Dermis blood vessel endothelial cell (primary cell): ENCODE data around the gene AKT3. TPM values are rescaled to one million over a fixed set of nuclear protein-coding genes. Genes with fewer than 3 reads are reported as not detected.
A peak's percentile ranks its signal among the peaks of the same experiment; 100 is the strongest.

Source experiments
- DNase-seq: peaks from one replicate; pipeline ENCODE4 v3.0.0; 2010
- total RNA-seq: library from RNA; depleted of rRNA; stranded (reverse); fragments of >200 nt; gene quantifications from 2 replicates; pipeline ENCODE4 v1.2.3, GENCODE V29; 2014

Gene AKT3
- total RNA-seq, 1 donor from 2014 or later = 86.4 TPM

DNA sequence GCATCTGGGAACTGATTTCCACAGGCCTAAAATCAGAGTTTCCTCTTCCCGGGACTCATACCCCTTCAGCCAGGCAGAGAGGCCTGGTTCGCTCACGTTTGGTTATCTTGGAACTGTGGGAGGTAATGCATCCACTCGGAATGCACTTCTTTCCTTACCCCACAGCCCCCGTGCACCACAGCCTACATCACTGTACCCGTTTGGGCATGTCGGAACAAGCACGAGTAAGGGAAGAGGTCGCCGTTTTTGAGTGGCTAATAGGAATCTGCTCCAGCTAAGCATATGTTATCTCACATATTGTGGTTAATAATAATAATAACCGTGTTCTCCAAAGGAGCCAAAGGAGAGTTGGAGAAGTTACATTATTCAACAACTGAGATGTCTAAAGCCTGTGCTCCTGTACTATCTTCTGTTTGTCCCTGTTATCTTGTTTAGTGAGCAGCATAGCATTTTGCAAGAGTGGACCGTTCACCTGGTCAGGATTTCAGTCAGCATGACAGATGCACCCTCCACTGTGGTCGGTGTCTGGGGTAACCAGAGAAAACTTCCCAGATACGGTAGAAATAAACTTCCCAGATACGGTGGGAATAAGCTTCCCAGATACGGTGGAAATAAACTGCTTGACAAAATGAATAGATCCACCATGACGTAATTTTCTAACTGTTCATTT, 395.6 kb downstream of the AKT3 start:
- no peak for DNase-seq

DNA sequence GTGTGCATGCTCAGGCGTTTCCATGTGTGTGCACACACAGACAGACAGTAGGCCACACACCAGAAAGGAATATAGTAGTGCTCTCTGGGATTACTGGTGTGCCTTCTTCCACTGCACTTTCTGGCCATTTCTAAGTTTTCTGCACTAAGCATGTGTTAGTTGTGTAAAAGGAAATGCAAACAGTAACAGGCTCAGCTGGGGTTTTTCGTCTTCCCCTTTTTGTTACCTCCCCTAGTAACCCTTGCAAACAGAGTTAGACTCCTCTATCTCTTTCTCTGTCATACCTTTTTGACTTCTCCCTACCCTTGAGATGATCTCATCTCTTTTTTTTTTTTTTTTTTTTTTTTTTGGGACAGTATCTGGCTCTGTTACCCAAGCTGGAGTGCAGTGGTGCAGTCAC, 398.0 kb downstream of the AKT3 start:
- DNase-seq = no peak

DNA sequence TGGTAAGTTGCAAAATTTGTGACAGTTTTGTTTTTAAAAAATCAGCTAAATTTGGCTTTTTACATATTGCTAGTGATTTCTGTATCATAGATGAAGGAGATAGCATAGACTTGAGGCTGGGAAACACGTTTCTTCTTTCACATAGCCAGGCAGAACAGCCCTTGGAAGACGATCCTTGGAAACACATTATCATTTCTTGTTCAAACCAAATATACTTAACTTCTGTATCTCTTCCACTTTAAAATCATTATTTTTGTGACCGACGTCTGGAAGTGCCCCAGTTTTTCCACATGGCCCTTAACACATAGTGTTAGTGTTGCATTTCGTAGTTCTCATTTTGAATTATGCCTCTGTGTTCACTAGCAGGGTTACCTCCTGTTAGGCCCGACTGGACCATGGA, 400.7 kb downstream of the AKT3 start:
- no peak for DNase-seq

DNA sequence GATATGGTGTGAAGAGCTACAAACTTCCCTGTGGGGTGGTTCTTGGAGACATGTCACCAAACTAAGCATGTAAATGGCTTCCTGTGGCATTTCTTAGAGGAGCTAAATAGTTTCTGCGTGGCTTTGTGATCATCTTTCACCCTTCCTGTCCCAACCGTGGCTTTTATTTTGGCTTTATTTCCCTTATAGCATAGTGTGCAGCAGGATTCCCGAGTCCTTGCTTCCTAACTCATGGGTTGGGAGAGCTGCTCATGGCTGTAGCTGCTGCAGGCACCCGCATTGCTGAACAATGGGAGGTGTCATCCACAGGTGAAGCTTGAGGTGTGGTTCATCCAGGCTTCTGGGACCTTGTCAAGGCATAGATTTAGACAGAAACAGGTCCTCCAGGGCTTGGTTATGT, 402.2 kb downstream of the AKT3 start:
- DNase-seq = no peak

DNA sequence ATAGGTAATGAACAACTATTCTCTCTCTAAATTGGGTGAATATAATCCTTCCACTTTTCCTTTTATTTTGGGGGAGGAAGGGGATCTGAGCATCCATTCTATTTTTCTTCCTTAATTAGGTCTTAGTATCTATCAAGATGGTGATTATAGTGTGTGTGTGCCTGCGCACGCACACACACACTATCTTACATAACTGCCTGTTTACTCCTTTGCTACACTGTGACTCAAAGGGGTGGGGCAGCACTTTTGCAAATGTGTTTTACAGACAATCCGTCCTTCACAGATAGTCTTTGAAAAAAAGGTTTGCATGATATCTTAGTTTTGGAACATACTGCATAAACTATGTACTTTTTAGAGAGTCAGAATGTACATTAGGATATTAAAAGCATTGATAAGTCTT, 402.7 kb downstream of the AKT3 start:
- peak; percentile 10 for DNase-seq

DNA sequence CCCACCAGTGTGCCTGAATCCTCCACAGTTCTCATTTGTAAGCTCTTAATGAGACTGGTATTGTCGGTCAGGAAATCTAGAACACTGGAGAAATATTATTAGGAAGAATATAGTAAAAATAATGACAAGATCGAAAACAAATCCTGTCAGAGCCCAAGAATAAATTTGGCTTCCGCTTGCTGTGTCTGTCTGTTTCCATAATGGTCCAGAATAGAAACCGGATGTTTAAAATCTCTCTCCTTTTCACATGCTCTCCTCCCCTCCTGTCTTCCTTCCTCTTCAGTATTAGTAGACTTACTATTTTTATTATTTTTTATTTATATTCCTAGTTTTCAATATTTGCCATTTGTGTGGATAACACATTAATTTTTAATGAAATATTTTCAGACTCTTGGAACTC, 406.5 kb downstream of the AKT3 start:
- peak; percentile 3 for DNase-seq

DNA sequence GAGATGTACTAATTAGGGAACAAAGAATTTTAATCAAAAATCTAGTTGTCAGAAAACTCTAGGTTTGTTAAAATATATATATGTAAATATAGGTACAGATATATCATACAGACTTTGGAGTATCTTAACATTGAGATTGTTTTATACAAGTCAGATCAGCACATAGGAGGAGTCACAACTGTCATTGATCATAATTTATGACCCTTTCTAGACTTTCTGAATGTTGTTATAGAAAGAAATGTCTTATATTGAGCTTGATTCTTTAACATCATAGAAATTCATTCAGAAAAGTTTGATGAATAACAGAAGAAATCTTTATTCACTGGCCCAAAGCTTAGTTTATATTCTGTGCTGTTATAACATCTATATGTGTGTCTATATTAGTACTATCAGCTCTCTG, 408.4 kb downstream of the AKT3 start:
- DNase-seq = no peak

DNA sequence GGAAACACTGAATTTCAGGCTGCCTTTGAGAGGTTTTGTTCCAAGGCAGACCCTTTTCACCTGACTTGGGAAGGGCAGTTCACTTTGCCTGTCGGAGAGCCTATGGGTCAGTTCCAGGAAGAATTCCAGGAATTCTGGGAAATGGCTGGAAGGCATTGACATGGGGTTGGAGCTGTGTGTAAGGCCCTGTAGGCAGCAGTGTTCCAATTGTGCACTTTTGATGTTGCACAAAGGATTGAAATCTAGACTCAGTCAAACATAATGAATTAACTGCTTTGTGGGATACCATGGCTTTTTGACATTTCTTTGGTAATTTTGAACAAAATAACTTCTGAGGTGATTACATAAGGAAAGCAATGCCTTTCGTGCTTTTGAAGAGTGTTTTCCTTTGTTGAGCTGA, 409.6 kb downstream of the AKT3 start:
- no peak for DNase-seq

DNA sequence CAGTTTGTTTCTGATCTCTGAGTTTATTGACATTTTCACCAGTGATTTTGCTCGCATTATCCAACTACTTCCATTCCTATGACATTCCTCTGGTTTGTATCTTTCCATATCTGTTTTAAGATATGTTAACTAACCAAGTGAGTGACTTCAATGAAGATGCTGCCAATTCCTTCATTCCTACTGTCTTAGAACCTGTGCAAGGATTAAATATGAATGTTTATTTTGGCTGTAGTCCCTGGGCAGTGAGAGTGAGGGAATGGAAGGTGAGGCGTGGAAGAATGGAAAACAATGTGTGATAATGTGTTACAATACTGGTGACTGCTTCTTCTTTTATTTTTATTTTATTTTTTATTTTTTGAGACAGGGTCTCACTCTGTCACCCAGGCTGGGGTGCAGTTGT, 411.2 kb downstream of the AKT3 start:
- DNase-seq = no peak

Other genes starting within 250 kb of the AKT3 start
- 25.4 and 41.0 TPM in 2 replicates for gene ZBTB18, start 201.0 kb upstream of the AKT3 start, total RNA-seq